HFFc6 (cell line): Measurements from ENCODE around the gene NOS1. TPM values are rescaled to one million over a fixed set of nuclear protein-coding genes. Genes with fewer than 3 reads are reported as not detected.

Experiments
- DNase-seq: peaks from one replicate; pipeline ENCODE4 v3.0.0-alpha.2; 2018
- H3K27ac Mint-ChIP-seq: 2 replicates; pipeline ENCODE4 v1.8.0; 2020; ENCODE audit warnings: mild to moderate bottlenecking, mixed read lengths
- H3K27me3 Mint-ChIP-seq: 2 replicates; pipeline ENCODE4 v1.8.0; 2021; ENCODE audit warnings: mild to moderate bottlenecking, moderate library complexity, mixed read lengths; ENCODE audit not compliant: insufficient read depth
- H3K36me3 Mint-ChIP-seq: 2 replicates; pipeline ENCODE4 v1.8.0; 2021; ENCODE audit warnings: low read depth, mixed read lengths
- H3K4me1 Mint-ChIP-seq: 2 replicates; pipeline ENCODE4 v1.8.0; 2020; ENCODE audit warnings: low read depth, mixed read lengths
- H3K4me3 Mint-ChIP-seq: 2 replicates; pipeline ENCODE4 v1.8.0; 2020; ENCODE audit warnings: mild to moderate bottlenecking, moderate library complexity, mixed read lengths
- H3K9me3 Mint-ChIP-seq: 2 replicates; pipeline ENCODE4 v1.8.0; 2020; ENCODE audit warnings: mild to moderate bottlenecking, mixed read lengths
- CTCF ChIP-seq: fragments of 200-600 bp; sonication (generic); IDR thresholded peaks from 2 replicates; pipeline ENCODE4 v1.5.0; 2021; ENCODE audit warnings: antibody characterized with exemption, mild to moderate bottlenecking
- total RNA-seq, 6 experiments: library from RNA; stranded (reverse); fragmentation: NEBNext Ultra II Directional; extraction: Animal tissue kit (Norgen Biotek cat#: 25700); gene quantifications; 2 replicates in 1 of 6; 3 replicates in 5 of 6; pipeline ENCODE4 v1.2.3, GENCODE V29; 2021

NOS1 gene
- total RNA-seq, 6 experiments from 2014 or later = not detected

- Mint-ChIP-seq H3K4me1 (no peaks in the 10 kb centered on the region), H3K27ac (no peak overlapping the region), H3K36me3 (no peaks in the 10 kb centered on the region), H3K4me3 (no peak overlapping the region), H3K27me3 (no peaks in the 10 kb centered on the region; the same call in 1 of the 2 replicates), H3K9me3 (peaks cover 29% of the 10 kb centered on the region)
- DNase-seq = no peak
- no peak for TF ChIP-seq CTCF
Measured at GRCh38 chr12:117350140-117350539, 11.3 kb downstream of the NOS1 start.

DNA sequence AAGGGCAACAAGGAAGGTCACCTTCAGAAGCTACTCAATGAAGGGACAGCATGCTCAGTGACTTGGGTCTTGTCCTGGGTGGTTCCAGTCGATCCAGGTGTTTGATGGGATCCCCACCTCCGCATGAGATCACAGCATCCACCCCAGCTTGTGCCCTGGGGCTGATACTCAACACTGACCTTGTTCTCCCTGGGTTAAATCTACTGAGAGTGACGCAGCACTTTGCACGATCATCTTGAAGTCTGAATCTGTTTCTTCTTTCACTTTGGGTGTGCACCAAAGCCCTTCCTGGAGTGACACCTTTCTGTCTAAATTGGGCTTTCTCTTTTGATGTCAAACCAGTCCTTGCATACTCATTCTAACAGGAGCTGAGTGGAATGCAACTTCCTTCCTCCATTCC lies 13.8 kb downstream of the NOS1 start:
- Mint-ChIP-seq H3K4me1 (no peaks in the 10 kb centered on the region), H3K9me3 (peaks cover 34% of the 10 kb centered on the region), H3K4me3 (no peak overlapping the region), H3K36me3 (no peaks in the 10 kb centered on the region), H3K27me3 (no peaks in the 10 kb centered on the region; the same call in 1 of the 2 replicates), H3K27ac (no peak overlapping the region)
- TF ChIP-seq CTCF = no peak
- no peak for DNase-seq

DNA sequence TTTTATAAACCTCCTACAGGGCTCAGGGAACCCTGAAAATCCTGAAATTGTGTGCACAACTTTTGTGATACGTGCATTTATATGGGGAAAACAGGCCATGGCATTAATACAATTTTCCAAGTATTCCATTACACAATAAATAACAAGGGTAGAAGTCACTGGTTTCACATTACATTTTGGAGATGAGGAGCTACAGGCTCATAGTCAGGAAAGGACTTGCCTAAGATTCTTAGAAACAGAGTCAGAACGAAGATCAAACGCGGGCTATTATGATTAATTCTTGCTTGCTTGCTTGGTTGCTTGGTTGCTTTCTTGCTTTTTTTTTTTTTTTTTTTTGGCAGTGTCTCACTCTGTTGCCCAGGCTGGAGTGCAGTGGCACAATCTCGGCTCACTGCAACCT lies 16.7 kb downstream of the NOS1 start:
- no peak for TF ChIP-seq CTCF
- Mint-ChIP-seq H3K4me3 (no peak overlapping the region), H3K27ac (no peak overlapping the region), H3K4me1 (no peaks in the 10 kb centered on the region), H3K27me3 (no peaks in the 10 kb centered on the region), H3K9me3 (peaks cover 42% of the 10 kb centered on the region), H3K36me3 (no peaks in the 10 kb centered on the region)
- DNase-seq = no peak

- TF ChIP-seq CTCF = no peak
- Mint-ChIP-seq H3K4me3 (no peak overlapping the region), H3K27ac (no peak overlapping the region), H3K36me3 (no peaks in the 10 kb centered on the region), H3K9me3 (peaks cover 43% of the 10 kb centered on the region), H3K27me3 (no peaks in the 10 kb centered on the region), H3K4me1 (no peaks in the 10 kb centered on the region)
- DNase-seq = no peak
Measured at GRCh38 chr12:117343849-117344248, 17.6 kb downstream of the NOS1 start.

- no peak for DNase-seq
- Mint-ChIP-seq H3K27me3 (no peaks in the 10 kb centered on the region), H3K4me1 (no peaks in the 10 kb centered on the region), H3K27ac (no peak overlapping the region), H3K9me3 (peaks cover 38% of the 10 kb centered on the region), H3K36me3 (no peaks in the 10 kb centered on the region), H3K4me3 (no peak overlapping the region)
- TF ChIP-seq CTCF = no peak
Measured at GRCh38 chr12:117343296-117343695, 18.1 kb downstream of the NOS1 start.

DNA sequence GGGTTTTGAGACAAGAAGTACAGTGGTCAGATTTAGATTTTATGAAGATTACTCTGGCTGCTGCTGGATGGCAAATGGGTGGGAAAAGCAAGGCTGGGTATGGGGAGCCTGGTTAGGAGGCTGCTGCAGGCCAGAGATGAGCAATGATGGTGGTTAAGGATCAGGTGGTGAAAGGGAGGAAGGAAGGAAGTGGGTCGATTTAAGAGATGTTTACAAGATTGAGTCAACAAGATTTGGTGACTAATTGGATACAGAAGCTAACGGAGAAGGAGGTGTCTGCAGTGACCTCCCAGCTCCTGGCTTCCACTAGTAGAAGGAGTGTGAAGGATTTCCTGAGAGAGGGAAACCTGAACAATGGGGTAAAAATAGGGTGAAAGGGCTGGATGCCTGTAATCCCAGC lies 18.7 kb downstream of the NOS1 start:
- H3K36me3 Mint-ChIP-seq = no peaks in the 10 kb centered on the region
- H3K4me1 Mint-ChIP-seq = no peaks in the 10 kb centered on the region
- H3K9me3 Mint-ChIP-seq = peaks cover 38% of the 10 kb centered on the region
- no peak overlapping the region for H3K4me3 Mint-ChIP-seq
- DNase-seq = no peak
- no peak overlapping the region for H3K27ac Mint-ChIP-seq
- TF ChIP-seq CTCF = no peak
- no peaks in the 10 kb centered on the region for H3K27me3 Mint-ChIP-seq
